Activated T-cell treated with anti-CD3 and anti-CD28 coated beads for 4 hours (primary cell): ENCODE results near the gene LY6G6C.
A peak's percentile ranks its signal among the peaks of the same experiment; 100 is the strongest.

Experiments
- DNase-seq: peaks from one replicate; pipeline ENCODE4 v3.0.0-alpha.2; 2020

The LY6G6C gene

GRCh38 chr6:31740397-31741223, 19.1 kb upstream of the LY6G6C start:
- DNase-seq: no peak

- peak; percentile 90 for DNase-seq
These were observed 18.3 kb upstream of the LY6G6C start, which contains the start of gene MSH5 for GRCh38 chr6:31739639-31740396. Gene MSH5, plus strand, starts transcription at chr6:31740005. Its CDS starts 462 bp downstream, at chr6:31740467.

- peak; percentile 52 for DNase-seq
These were observed 16.7 kb upstream of the LY6G6C start for GRCh38 chr6:31737991-31738979.

GRCh38 chr6:31737315-31737990, 15.9 kb upstream of the LY6G6C start:
- no peak for DNase-seq

GRCh38 chr6:31736768-31737314, 15.3 kb upstream of the LY6G6C start:
- no peak for DNase-seq

GRCh38 chr6:31736021-31736767, 14.6 kb upstream of the LY6G6C start, which contains the start of gene CLIC1:
Gene CLIC1, minus strand, starts transcription at chr6:31736530. Its CDS starts 230 bp downstream, at chr6:31736300.
- DNase-seq: peak; percentile 73

- peak; percentile 34 for DNase-seq
These were observed 13.4 kb upstream of the LY6G6C start for GRCh38 chr6:31734821-31735406.

- DNase-seq: no peak
These were observed 12.8 kb upstream of the LY6G6C start for GRCh38 chr6:31734247-31734820.

DNA sequence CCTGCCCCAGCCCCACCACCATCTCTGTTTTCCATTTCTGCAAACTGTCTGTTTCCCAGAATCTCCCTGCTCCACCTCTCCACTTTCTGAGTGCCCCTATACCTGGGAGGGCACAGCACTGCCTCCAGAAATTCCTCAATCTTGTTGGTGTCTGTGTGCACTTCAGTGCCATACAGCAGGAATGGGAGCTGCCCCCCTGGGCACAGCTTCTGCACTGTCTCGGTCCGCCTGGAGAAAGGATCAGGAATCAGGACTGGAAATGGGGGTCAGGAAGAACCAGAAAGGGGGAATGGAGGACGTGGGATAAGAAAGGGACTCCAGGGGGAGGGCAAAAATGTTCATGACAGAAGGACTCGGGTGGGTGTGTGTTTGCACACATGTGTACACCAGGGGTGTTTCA, 12.2 kb upstream of the LY6G6C start:
- DNase-seq: no peak

- DNase-seq: no peak
These were observed 10.5 kb upstream of the LY6G6C start for GRCh38 chr6:31732029-31732428.

DNA sequence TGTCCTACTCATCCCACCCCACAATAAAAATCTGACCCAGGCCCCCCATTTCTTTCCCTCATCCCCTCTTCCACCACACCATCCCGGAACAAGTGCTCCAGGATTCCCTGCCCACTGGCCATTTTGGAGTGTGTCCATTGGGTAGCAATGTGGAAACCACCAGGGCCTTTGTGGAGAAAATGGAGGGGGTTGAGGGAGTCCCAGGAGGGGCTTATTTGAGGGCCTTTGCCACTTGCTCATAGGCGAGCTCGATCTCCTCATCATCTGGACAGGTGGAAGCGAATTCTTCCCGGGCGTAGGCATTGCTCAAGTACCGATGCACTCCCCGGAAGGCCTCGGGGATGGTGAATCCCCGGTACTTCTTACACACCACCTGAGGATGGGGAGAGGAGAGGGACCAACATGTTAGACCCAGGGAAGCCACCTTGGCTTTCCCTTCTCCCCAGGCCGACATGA, 9.1 kb upstream of the LY6G6C start:
- DNase-seq: no peak

DNA sequence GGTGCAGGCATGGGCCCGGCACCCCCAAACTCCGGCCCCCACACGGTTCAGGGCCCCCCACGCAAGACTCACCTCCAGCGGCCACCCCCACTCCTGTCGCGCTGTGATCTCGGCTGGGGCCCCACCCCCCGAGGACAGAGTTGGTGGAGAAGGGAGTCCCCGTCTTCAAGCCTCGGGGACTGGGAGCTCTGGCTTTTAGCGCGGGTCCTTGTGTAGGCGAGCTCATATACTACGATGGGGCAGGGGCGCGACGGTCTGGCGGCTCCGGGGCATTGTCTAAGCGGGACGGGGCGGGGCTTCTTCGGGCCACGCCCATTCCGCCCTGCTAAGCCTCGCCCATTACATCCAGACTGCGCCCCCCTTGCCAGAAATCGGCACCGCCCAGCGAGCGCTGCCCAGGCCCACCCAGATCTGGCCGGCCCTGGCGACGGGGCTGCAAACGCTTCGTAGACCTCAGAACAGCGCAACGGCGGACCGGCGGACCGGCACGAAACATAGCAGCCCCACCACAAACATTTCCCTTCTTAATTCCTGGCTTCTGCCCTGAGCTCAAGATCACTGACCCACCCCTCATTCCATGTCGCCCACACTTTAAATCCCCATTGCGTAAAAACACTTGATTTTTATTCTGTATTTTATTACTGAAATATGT, 8.6 kb upstream of the LY6G6C start:
- DNase-seq: peak; percentile 53

- DNase-seq: peak; percentile 77
These were observed 8.0 kb upstream of the LY6G6C start for GRCh38 chr6:31729515-31729978.

DNA sequence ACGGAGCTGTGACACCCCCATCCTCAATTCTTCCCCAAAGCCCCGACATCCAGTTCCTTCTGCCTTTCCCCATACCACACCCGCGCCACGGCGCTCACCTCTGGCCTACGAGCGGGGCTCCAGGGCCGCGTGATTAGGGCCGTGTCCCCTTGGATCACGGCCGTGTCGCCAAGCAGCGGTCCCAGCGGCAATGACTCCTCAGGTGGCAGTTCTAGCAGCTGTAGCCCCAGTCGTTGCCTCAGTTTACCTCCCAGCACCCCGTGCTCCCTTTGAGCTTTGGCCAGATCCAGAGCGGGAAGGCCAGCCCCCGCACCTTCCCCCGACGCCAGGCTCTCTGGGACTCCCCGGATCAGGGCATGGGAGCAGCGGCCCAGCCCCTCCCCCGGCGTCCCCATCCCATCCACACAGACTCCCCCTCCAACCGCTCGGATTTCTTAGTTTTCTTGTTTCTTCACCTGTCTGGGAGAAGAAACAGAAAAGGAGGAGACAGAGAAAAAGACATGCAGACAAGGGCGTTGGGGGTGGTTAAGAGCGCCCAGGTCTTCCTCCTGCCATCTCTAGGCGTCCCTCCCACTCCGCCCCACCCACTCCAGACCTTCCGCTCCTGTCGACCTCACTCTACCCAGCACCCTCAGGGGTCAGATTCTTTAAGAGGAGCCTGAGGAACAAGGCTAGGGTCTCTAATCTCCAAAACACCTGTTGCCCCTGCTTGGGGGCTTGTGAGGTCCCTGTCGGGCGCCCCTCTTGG, 7.4 kb upstream of the LY6G6C start, which contains the start of gene DDAH2:
TSS of gene DDAH2 (minus strand) at position 533 of the 748 bp plus-strand sequence. CDS start at position 395, 138 bp downstream.
- DNase-seq: no peak

DNA sequence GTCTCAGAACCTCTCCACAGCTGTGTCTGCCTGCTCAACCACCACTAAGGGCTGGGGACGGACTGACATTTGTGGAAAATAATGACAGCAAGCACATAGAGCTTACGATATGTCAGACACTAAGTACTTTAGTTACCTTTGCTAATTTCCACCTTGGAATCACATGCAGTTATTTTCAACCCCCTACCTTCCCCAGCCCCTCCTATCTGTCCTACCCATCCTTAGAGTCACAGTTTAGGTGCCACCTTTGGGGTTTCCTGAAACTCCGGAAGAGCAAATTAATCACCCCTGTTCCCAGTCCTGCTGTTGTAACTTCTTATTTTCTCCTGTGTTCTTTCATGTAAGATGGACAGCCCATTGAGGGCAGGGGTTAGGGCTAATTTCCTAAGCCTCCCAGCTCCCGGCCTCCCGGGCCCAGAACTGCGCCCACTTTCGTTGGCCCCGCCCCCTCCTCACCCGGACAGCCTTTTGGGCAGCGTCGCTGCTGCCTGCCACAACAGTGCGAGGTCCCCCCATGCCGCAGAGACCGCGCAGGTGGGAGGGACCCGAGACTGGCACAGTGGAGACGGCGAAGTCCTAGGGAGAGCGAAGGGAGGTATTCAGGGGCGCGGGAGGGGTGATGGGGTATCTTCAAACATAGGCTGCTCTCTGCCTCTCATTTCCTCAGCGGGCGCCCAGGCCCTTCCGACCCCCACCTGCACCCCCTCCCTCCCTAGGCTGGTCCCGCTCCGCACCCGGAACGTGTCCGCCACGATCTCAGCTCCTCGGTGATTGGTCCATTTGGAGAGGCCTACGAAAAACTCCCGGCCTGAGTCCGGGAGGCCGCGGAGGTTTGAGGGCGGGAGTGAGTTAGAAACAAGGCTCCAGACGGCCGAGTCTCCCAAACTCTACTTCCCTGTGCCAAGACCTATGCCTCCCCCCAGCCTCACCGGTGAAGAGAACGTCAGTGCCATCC, 6.4 kb upstream of the LY6G6C start:
- DNase-seq: no peak

- DNase-seq: no peak
These were observed 5.6 kb upstream of the LY6G6C start for GRCh38 chr6:31727034-31727716.
